Uterus (tissue), 2 donors: ENCODE results near the gene TMEM186.

Experiments used
- CTCF ChIP-seq, 4 experiments: fragments of 200-600 bp in 2 of 4; fragments of 450-650 bp in 2 of 4; sonication (generic) in 2 of 4; IDR thresholded peaks; one replicate each; pipeline ENCODE4 v1.5.1; 2016 to 2019; ENCODE audit warnings: antibody characterized with exemption in 4 of 4, mild to moderate bottlenecking in 2 of 4, moderate library complexity in 1 of 4
- POLR2A ChIP-seq, 2 donors: fragments of 450-650 bp; IDR thresholded peaks; one replicate each; pipeline ENCODE4 v1.6.1; 2016; ENCODE audit warnings: antibody characterized with exemption in 2 of 2, mild to moderate bottlenecking in 1 of 2, moderate library complexity in 1 of 2

GRCh38 chr16:8798535-8799157 is 1.2 kb upstream of the TMEM186 start:
- no peak for TF ChIP-seq CTCF (IDR thresholded peaks at IDR 0.05)
- TF ChIP-seq POLR2A (IDR thresholded peaks at IDR 0.05) = no peak
